K562 (cell line): Measurements from ENCODE around the gene WDR27. TPM values are rescaled to one million over a fixed set of nuclear protein-coding genes. Genes with fewer than 3 reads are reported as not detected.

ENCODE experiments used
- CHD4 ChIP-seq: fragments of 200-600 bp; sonication (generic); IDR thresholded peaks from 3 replicates; pipeline ENCODE4 v1.6.1; 2012; ENCODE audit warnings: low read depth, mild to moderate bottlenecking, mixed read lengths, low read length, inconsistent platforms; ENCODE audit not compliant: insufficient read depth, insufficient replicate concordance, poor library complexity, severe bottlenecking
- CREBBP ChIP-seq: IDR thresholded peaks from one replicate; pipeline ENCODE4 v1.6.1; 2012; ENCODE audit warnings: low read depth, mild to moderate bottlenecking, control low read depth, inconsistent platforms, low read length
- FIP1L1 ChIP-seq: fragments of 200-400 bp; formaldehyde crosslinking; IDR thresholded peaks from 2 replicates; pipeline ENCODE4 v1.6.1; 2018; ENCODE audit warnings: mild to moderate bottlenecking, low read depth, low read length; ENCODE audit not compliant: poor library complexity, severe bottlenecking
- HMGN3 ChIP-seq: IDR thresholded peaks from 2 replicates; pipeline ENCODE4 v1.6.1; 2011; ENCODE audit warnings: borderline replicate concordance, low read depth, mild to moderate bottlenecking, mixed read lengths, low read length; ENCODE audit not compliant: insufficient read length; ENCODE audit errors: extremely low read depth
- KAT7 ChIP-seq: sonication (generic); formaldehyde crosslinking; IDR thresholded peaks from 2 replicates; pipeline ENCODE4 v1.8.0; 2022; ENCODE audit warnings: missing genetic modification reagents, mild to moderate bottlenecking, borderline replicate concordance
- NFE2 ChIP-seq: IDR thresholded peaks from 2 replicates; pipeline ENCODE4 v1.6.1; 2014; ENCODE audit warnings: antibody characterized with exemption, low read depth
- NONO ChIP-seq, 2 experiments: fragments of 200-400 bp in 1 of 2; fragments of 450-650 bp in 1 of 2; formaldehyde crosslinking in 1 of 2; IDR thresholded peaks; 2 replicates each; pipeline ENCODE4 v1.6.1; 2017; ENCODE audit warnings: low read depth in 2 of 2, mild to moderate bottlenecking in 2 of 2, moderate library complexity in 2 of 2, low read length in 1 of 2
- NRF1 ChIP-seq, 2 experiments: fragments of 450-650 bp; IDR thresholded peaks in 1 of 2; conservative IDR thresholded peaks in 1 of 2; 2 replicates each; pipeline ENCODE4 v1.6.1; 2014; ENCODE audit warnings: mild to moderate bottlenecking in 2 of 2
- PHF8 ChIP-seq: fragments of 200-600 bp; sonication (generic); IDR thresholded peaks from 2 replicates; pipeline ENCODE4 v1.6.1; 2012; ENCODE audit warnings: mixed run types, mild to moderate bottlenecking, inconsistent platforms, low read length, moderate library complexity, borderline replicate concordance
- SIN3B ChIP-seq: fragments of 450-650 bp; IDR thresholded peaks from 2 replicates; pipeline ENCODE4 v1.6.1; 2017; ENCODE audit warnings: low read depth, mild to moderate bottlenecking, moderate library complexity
- SP2 ChIP-seq: IDR thresholded peaks from 2 replicates; pipeline ENCODE4 v1.6.1; 2011; ENCODE audit warnings: mild to moderate bottlenecking, low read depth, low read length, moderate library complexity; ENCODE audit not compliant: poor library complexity, severe bottlenecking; ENCODE audit errors: extremely low read depth
- XRCC4 ChIP-seq: IDR thresholded peaks from one replicate; pipeline ENCODE4 v1.6.1; 2011; ENCODE audit not compliant: insufficient read depth, insufficient read length; ENCODE audit errors: extremely low read depth
- ZEB2 ChIP-seq: fragments of 450-650 bp; IDR thresholded peaks from 2 replicates; pipeline ENCODE4 v1.6.1; 2016
- ZFP1 ChIP-seq: fragments of 450-650 bp; formaldehyde crosslinking; IDR thresholded peaks from 2 replicates; pipeline ENCODE4 v1.4.0; 2020; ENCODE audit warnings: mild to moderate bottlenecking, mixed read lengths
- ZFX ChIP-seq: sonication (generic); formaldehyde crosslinking; IDR thresholded peaks from 2 replicates; pipeline ENCODE4 v1.8.0; 2022; ENCODE audit warnings: mild to moderate bottlenecking, missing genetic modification reagents, moderate library complexity
- ZNF282 ChIP-seq: sonication (generic); formaldehyde crosslinking; IDR thresholded peaks from 2 replicates; pipeline ENCODE4 v1.8.1; 2023; ENCODE audit warnings: missing genetic modification reagents
- ZNF584 ChIP-seq: fragments of 200-800 bp; sonication (Bioruptor generic); IDR thresholded peaks from 2 replicates; pipeline ENCODE4 v1.6.1; 2016; ENCODE audit warnings: low read depth, mild to moderate bottlenecking, missing genetic modification characterization, missing compliant biosample characterization
- polyA plus RNA-seq, 8 experiments: library from polyadenylated mRNA; depleted of rRNA in 4 of 8; stranded (reverse) in 5 of 8; unstranded in 3 of 8; fragments of >200 nt; fragmentation: Nextera tagmentation in 2 of 8; fragmentation: Illumina TruSeq in 1 of 8; extraction: Ambion mirVana in 2 of 8; extraction: Trizol in 1 of 8; gene quantifications; 2 replicates each; pipeline versions ENCODE4 v1.2.1 to v1.2.3, GENCODE V29; 2011 to 2014; ENCODE audit warnings: inconsistent platforms in 1 of 8, missing spikeins in 1 of 8
- total RNA-seq, 7 experiments: library from RNA; depleted of rRNA in 6 of 7; stranded (reverse); fragments of >200 nt in 6 of 7; fragmentation: Illumina TruSeq in 2 of 7; extraction: Trizol in 2 of 7; gene quantifications; 2 replicates each; pipeline versions ENCODE4 v1.2.1 to v1.2.3, GENCODE V29; 2011 to 2021; ENCODE audit warnings: low replicate concordance in 1 of 7
- TF ChIP-seq, protein P1 (sequence below), 2 experiments: fragments of 450-650 bp; IDR thresholded peaks; 2 replicates each; pipeline ENCODE4 v1.6.1; 2016
- TF ChIP-seq, protein P2 (sequence below): fragments of 250-450 bp; sonication (Bioruptor Pico); IDR thresholded peaks from 2 replicates; pipeline ENCODE4 v1.9.0; 2021; ENCODE audit warnings: mild to moderate bottlenecking
- TF ChIP-seq, protein P3 (sequence below): sonication (generic); formaldehyde crosslinking; IDR thresholded peaks from 2 replicates; pipeline ENCODE4 v1.8.1; 2023; ENCODE audit warnings: mild to moderate bottlenecking, missing genetic modification reagents
- TF ChIP-seq, protein P4 (sequence below): fragments of 250-450 bp; sonication (Bioruptor Pico); IDR thresholded peaks from 2 replicates; pipeline ENCODE4 v1.4.0; 2020; ENCODE audit warnings: mild to moderate bottlenecking, moderate library complexity

The WDR27 gene
- total and polyA plus RNA-seq, 9 of the 15 experiments (the other 6 are each of a cell fraction or from before 2014, with no cell fraction given) = 4.3 to 77.2 (median 22.7) TPM

DNA sequence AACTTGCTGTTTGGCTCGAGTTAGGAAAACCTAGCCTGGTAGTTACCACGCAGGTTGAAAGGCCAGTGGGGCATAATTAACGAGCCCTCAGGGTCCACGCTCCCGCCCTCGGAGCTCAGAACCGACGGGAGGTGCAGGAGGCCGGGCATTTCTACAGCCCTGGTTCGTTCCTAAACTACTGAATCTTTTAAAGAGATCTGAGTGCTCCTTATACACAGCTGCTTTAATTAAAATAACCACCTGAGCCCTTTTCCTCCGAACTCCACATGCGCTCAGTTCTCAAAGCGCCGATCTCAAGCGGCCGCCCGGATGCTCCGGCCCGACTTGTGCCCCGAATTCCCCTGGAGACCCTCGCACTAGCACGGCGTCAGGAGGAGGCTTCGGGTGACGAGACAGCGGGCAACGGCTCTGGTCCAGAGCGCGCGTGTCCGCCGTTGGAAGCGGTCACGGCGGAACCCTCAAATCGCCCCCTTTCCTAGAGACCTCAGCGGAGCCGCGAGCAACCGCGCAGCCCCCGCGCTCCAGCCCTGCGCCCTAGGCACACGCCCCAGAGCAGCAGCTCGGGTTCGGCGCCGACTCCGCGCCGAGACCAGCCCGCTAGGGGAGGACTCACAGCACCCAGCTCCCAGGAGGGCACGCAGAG lies 397 bp downstream of the WDR27 start (continued):
- TF ChIP-seq, protein P1, sequence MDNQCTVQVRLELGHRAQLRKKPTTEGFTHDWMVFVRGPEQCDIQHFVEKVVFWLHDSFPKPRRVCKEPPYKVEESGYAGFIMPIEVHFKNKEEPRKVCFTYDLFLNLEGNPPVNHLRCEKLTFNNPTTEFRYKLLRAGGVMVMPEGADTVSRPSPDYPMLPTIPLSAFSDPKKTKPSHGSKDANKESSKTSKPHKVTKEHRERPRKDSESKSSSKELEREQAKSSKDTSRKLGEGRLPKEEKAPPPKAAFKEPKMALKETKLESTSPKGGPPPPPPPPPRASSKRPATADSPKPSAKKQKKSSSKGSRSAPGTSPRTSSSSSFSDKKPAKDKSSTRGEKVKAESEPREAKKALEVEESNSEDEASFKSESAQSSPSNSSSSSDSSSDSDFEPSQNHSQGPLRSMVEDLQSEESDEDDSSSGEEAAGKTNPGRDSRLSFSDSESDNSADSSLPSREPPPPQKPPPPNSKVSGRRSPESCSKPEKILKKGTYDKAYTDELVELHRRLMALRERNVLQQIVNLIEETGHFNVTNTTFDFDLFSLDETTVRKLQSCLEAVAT (IDR thresholded peaks at IDR 0.05) = peak in 1 of 2 experiments; percentile 13; a peak in 1 of 4 replicates
- TF ChIP-seq, protein P2, sequence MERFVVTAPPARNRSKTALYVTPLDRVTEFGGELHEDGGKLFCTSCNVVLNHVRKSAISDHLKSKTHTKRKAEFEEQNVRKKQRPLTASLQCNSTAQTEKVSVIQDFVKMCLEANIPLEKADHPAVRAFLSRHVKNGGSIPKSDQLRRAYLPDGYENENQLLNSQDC (CRISPR knock-in tag) = no peak
- peak; percentile 64 to 75 for TF ChIP-seq NRF1 (conservative IDR thresholded peaks at IDR 0.05 in 1 of 2, IDR thresholded peaks at IDR 0.05 in 1 of 2)
- TF ChIP-seq, protein P3, sequence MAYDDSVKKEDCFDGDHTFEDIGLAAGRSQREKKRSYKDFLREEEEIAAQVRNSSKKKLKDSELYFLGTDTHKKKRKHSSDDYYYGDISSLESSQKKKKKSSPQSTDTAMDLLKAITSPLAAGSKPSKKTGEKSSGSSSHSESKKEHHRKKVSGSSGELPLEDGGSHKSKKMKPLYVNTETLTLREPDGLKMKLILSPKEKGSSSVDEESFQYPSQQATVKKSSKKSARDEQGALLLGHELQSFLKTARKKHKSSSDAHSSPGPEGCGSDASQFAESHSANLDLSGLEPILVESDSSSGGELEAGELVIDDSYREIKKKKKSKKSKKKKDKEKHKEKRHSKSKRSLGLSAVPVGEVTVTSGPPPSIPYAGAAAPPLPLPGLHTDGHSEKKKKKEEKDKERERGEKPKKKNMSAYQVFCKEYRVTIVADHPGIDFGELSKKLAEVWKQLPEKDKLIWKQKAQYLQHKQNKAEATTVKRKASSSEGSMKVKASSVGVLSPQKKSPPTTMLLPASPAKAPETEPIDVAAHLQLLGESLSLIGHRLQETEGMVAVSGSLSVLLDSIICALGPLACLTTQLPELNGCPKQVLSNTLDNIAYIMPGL (CRISPR knock-in tag) = no peak
- TF ChIP-seq CHD4 = no peak
- TF ChIP-seq FIP1L1 = peak; percentile 67
- TF ChIP-seq, protein P4, sequence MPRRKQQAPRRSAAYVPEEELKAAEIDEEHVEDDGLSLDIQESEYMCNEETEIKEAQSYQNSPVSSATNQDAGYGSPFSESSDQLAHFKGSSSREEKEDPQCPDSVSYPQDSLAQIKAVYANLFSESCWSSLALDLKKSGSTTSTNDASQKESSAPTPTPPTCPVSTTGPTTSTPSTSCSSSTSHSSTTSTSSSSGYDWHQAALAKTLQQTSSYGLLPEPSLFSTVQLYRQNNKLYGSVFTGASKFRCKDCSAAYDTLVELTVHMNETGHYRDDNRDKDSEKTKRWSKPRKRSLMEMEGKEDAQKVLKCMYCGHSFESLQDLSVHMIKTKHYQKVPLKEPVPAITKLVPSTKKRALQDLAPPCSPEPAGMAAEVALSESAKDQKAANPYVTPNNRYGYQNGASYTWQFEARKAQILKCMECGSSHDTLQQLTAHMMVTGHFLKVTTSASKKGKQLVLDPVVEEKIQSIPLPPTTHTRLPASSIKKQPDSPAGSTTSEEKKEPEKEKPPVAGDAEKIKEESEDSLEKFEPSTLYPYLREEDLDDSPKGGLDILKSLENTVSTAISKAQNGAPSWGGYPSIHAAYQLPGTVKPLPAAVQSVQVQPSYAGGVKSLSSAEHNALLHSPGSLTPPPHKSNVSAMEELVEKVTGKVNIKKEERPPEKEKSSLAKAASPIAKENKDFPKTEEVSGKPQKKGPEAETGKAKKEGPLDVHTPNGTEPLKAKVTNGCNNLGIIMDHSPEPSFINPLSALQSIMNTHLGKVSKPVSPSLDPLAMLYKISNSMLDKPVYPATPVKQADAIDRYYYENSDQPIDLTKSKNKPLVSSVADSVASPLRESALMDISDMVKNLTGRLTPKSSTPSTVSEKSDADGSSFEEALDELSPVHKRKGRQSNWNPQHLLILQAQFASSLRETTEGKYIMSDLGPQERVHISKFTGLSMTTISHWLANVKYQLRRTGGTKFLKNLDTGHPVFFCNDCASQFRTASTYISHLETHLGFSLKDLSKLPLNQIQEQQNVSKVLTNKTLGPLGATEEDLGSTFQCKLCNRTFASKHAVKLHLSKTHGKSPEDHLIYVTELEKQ = no peak
- no peak for TF ChIP-seq ZFX
- no peak; the same call in 1 of the 2 replicates for TF ChIP-seq SIN3B
- TF ChIP-seq NFE2 = no peak
- no peak for TF ChIP-seq SP2
- TF ChIP-seq ZNF282 (CRISPR knock-in tag) = no peak
- peak; percentile 92 for TF ChIP-seq PHF8
- no peak for TF ChIP-seq ZNF584 (CRISPR knock-in tag)
- 0 out of 2 replicates have a peak, but pooled peaks have one; percentile 26 for TF ChIP-seq KAT7
- TF ChIP-seq ZFP1 (CRISPR knock-in tag) = no peak
- peak; percentile 80 for TF ChIP-seq HMGN3
- TF ChIP-seq NONO (IDR thresholded peaks at IDR 0.05; ENCODE audit: low read depth in 2 of 2, low read length in 1 of 2) = no peak
- no peak for TF ChIP-seq CREBBP
- no peak for TF ChIP-seq XRCC4
- TF ChIP-seq ZEB2 = no peak
